Brain microvascular endothelial cell (primary cell): ENCODE measurements around the gene TJAP1.

Experiments used
- DNase-seq: peaks from one replicate; pipeline ENCODE4 v3.0.0-alpha.2; 2020
- H3K27ac ChIP-seq: fragments of 250-450 bp; sonication (Bioruptor Pico); 2 replicates; pipeline ENCODE4 v1.5.1; 2020; ENCODE audit warnings: mild to moderate bottlenecking, moderate library complexity
- H3K27me3 ChIP-seq: fragments of 250-450 bp; sonication (Bioruptor Pico); replicated peaks from 2 replicates; pipeline ENCODE4 v1.5.1; 2020; ENCODE audit warnings: mild to moderate bottlenecking
- H3K36me3 ChIP-seq: fragments of 250-450 bp; sonication (Bioruptor Pico); replicated peaks from 2 replicates; pipeline ENCODE4 v1.5.1; 2020; ENCODE audit warnings: mild to moderate bottlenecking
- H3K4me3 ChIP-seq: 2 replicates; pipeline ENCODE4 v1.5.1; 2011; ENCODE audit warnings: low read depth, mild to moderate bottlenecking, control low read depth, low read length, moderate library complexity
- in situ Hi-C: cut with HindIII; loops from 2 replicates; pipeline ENCODE4 v1.10.0; 2017; ENCODE audit warnings: low sequenced_read_pairs, low pct_ligation_motif_present
- TF ChIP-seq, protein P1 (sequence below): IDR thresholded peaks from 2 replicates; pipeline ENCODE4 v1.5.1; 2011; ENCODE audit warnings: low read depth, mild to moderate bottlenecking, moderate library complexity, low read length, control low read depth, inconsistent platforms; ENCODE audit errors: missing control alignments

The TJAP1 gene

DNA sequence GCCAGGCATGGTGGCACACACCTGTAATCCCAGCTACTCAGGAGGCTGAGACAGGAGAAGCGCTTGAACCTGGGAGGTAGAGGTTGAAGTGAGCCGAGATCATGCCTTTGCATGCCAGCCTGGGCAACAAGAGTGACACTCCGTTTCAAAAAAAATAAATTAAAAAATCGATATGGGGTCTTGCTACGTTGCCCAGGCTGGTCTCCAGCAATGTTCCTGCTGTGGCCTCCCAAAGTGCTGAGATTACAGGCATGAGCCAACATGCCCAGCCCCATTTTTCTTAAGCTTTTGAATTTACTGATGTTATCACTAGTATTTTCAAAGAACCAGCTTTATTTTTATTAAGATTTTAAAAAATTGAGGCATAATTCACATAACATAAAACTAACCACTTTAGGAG, 63.1 kb downstream of the TJAP1 start:
- in situ Hi-C loops = no loop called here
- H3K36me3 ChIP-seq = peaks cover 55% of the 10 kb centered on the region
- TF ChIP-seq, protein P1, sequence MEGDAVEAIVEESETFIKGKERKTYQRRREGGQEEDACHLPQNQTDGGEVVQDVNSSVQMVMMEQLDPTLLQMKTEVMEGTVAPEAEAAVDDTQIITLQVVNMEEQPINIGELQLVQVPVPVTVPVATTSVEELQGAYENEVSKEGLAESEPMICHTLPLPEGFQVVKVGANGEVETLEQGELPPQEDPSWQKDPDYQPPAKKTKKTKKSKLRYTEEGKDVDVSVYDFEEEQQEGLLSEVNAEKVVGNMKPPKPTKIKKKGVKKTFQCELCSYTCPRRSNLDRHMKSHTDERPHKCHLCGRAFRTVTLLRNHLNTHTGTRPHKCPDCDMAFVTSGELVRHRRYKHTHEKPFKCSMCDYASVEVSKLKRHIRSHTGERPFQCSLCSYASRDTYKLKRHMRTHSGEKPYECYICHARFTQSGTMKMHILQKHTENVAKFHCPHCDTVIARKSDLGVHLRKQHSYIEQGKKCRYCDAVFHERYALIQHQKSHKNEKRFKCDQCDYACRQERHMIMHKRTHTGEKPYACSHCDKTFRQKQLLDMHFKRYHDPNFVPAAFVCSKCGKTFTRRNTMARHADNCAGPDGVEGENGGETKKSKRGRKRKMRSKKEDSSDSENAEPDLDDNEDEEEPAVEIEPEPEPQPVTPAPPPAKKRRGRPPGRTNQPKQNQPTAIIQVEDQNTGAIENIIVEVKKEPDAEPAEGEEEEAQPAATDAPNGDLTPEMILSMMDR = no peak
- no peaks in the 10 kb centered on the region for H3K27me3 ChIP-seq
- H3K27ac ChIP-seq = no peak overlapping the region
- DNase-seq = no peak
- no peak overlapping the region for H3K4me3 ChIP-seq

DNA sequence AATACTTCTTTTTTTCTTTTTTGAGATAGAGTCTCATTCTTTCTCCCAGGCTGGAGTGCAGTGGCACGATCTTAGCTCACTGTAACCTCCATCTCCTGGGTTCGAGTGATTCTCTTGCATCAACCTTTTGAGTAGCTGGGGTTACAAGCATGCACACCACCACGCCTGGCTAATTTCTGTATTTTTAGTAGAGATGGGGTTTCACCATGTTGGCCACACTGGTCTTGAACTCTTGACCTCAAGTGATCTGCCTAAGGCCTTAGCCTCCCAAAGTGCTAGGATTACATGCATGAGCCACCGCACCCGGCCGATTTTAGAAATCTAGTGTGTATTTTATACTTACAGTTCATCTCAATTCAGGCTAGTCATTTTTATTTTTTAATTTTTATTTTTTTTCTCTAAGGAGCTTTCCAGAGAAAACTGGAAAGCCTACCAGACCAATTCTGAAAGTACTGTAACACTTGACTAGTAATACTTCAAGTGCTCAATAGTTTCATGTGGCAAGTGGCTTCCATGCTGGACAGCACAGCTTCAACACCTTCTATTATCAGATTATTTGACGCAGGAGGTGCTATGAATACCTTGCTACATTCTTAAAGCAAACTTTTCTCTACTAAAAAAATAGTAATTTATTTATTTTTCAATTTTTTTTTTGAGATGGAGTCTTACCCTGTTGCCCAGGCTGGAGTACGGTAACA, 64.6 kb downstream of the TJAP1 start:
- Histone ChIP-seq H3K27me3 (no peaks in the 10 kb centered on the region), H3K36me3 (peaks cover 59% of the 10 kb centered on the region), H3K27ac (no peak overlapping the region), H3K4me3 (no peak overlapping the region)
- TF ChIP-seq, protein P1 = no peak
- DNase-seq = no peak
- in situ Hi-C loops = no loop called here

DNA sequence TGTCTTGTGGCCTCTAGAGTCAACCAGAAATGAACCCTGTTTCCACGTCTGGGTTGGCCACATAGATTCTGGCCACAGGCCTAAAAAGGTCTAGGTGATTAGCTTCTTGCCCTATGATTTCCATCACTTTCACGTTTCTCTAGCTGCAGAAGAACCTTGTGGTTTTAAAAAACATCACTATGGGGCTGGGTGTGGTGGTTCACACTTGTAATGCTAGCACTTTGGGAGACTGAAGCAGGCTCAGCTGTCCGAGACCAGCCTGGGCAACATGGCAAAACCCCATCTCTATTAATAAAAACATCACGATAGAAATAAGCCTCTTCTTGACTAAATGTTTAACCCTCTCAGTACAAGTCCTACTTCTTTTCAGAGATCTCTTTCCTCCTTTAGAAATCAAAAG, 67.1 kb downstream of the TJAP1 start:
- H3K27me3 ChIP-seq = no peaks in the 10 kb centered on the region
- H3K27ac ChIP-seq = no peak overlapping the region
- in situ Hi-C loops = no loop called here
- TF ChIP-seq, protein P1 = no peak
- no peak overlapping the region for H3K4me3 ChIP-seq
- no peak for DNase-seq
- H3K36me3 ChIP-seq = peaks cover 67% of the 10 kb centered on the region

DNA sequence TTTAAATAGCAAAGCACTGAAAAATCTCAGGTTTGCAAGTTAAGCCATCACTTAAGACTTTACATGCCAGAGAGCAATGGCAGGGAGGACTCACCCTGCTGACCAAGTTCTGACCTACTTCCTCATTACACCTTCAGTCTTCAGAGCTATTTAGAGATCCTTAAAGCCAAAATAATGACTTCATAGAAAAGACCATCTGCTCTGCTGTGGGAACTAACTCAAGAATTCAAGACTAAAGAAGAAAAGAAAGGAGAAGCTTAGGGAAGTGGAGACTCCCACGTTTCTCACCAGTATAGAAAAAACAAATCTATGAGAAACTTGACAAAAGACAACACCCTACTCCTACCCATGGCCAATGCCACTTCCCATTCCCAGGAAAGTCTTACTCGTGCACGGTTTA, 69.9 kb downstream of the TJAP1 start:
- in situ Hi-C loops = no loop called here
- no peaks in the 10 kb centered on the region for H3K27me3 ChIP-seq
- no peak overlapping the region for H3K27ac ChIP-seq
- no peak for DNase-seq
- no peak overlapping the region for H3K4me3 ChIP-seq
- peaks cover 74% of the 10 kb centered on the region for H3K36me3 ChIP-seq
- TF ChIP-seq, protein P1 = no peak
